Endodermal cell (in vitro differentiated cells): ENCODE results near the gene VPS16. TPM values are rescaled to one million over a fixed set of nuclear protein-coding genes. Genes with fewer than 3 reads are reported as not detected.
A peak's percentile ranks its signal among the peaks of the same experiment; 100 is the strongest.

Source experiments
- DNase-seq: peaks from one replicate; pipeline ENCODE4 v3.0.0-alpha.2; 2017
- H3K27ac ChIP-seq: 2 replicates; pipeline ENCODE4 v1.5.1; 2013; ENCODE audit warnings: mild to moderate bottlenecking, low read depth, low read length, moderate library complexity
- H3K27me3 ChIP-seq: 2 replicates; pipeline ENCODE4 v1.6.1; 2013; ENCODE audit warnings: mild to moderate bottlenecking, low read length, moderate library complexity; ENCODE audit not compliant: insufficient read depth, control insufficient read depth, poor library complexity, severe bottlenecking
- H3K36me3 ChIP-seq: 2 replicates; pipeline ENCODE4 v1.7.0; 2013; ENCODE audit warnings: mild to moderate bottlenecking, low read length, moderate library complexity; ENCODE audit not compliant: control insufficient read depth, insufficient read depth
- H3K4me1 ChIP-seq: one replicate; pipeline ENCODE4 v1.7.0; 2013; ENCODE audit warnings: low read length; ENCODE audit not compliant: control insufficient read depth, insufficient read depth
- H3K4me3 ChIP-seq: 2 replicates; pipeline ENCODE4 v1.5.1; 2013; ENCODE audit warnings: mild to moderate bottlenecking, low read length, moderate library complexity
- H3K9ac ChIP-seq: 2 replicates; pipeline ENCODE4 v1.6.1; 2013; ENCODE audit warnings: mild to moderate bottlenecking, low read length, moderate library complexity; ENCODE audit not compliant: poor library complexity, severe bottlenecking; ENCODE audit errors: extremely low read depth
- H3K9me3 ChIP-seq: 2 replicates; pipeline ENCODE4 v1.6.1; 2013; ENCODE audit warnings: mild to moderate bottlenecking, low read length, moderate library complexity; ENCODE audit not compliant: control insufficient read depth
- H3K27ac Mint-ChIP-seq: 2 replicates; pipeline ENCODE4 v1.8.0; 2020; ENCODE audit warnings: mixed read lengths
- H3K27me3 Mint-ChIP-seq: 2 replicates; pipeline ENCODE4 v1.8.0; 2021; ENCODE audit warnings: mild to moderate bottlenecking, mixed read lengths; ENCODE audit not compliant: insufficient read depth
- H3K36me3 Mint-ChIP-seq: 2 replicates; pipeline ENCODE4 v1.8.0; 2020; ENCODE audit warnings: low read depth, mixed read lengths
- H3K4me1 Mint-ChIP-seq: 2 replicates; pipeline ENCODE4 v1.8.0; 2020; ENCODE audit warnings: mixed read lengths
- H3K4me3 Mint-ChIP-seq: 2 replicates; pipeline ENCODE4 v1.8.0; 2020; ENCODE audit warnings: mild to moderate bottlenecking, moderate library complexity, mixed read lengths
- H3K9me3 Mint-ChIP-seq: 2 replicates; pipeline ENCODE4 v1.8.0; 2020; ENCODE audit warnings: mild to moderate bottlenecking, mixed read lengths
- total RNA-seq, 2 donors: library from RNA; stranded (reverse); fragmentation: NEBNext Ultra II Directional in 1 of 2; extraction: Animal tissue kit (Norgen Biotek cat#: 25700) in 1 of 2; gene quantifications; 2 replicates in 1 of 2; 3 replicates in 1 of 2; pipeline ENCODE4 v1.2.1, GENCODE V29; 2021
- TF ChIP-seq, protein P1 (sequence below): fragments of 200-600 bp; sonication (generic); conservative IDR thresholded peaks from 2 replicates; pipeline ENCODE4 v1.5.0; 2021; ENCODE audit warnings: antibody characterized with exemption, mild to moderate bottlenecking

VPS16 gene
- total RNA-seq, 2 donors from 2014 or later, result 36.8 to 37.5 TPM

DNA sequence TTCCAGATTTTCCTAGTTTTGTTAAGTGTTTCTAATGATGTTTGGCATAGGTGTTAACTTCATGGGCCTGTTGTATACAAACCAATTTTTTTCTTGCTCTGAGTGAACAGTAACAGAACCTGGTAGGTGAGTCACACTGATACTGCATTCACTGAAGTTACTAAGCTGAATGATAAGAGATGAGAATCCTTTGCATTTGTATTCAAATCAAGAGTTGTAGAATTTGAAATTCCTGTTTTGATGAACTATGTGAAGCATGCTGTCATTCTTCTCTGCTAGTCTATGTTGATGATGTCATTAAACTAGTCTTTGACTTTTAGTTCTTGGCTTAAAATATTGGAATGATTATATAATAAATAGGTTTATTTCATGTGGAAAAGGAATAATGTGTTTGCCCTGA is 70.7 kb downstream of the VPS16 start:
- no peaks in the 10 kb centered on the region for H3K9me3 ChIP-seq
- H3K27me3 ChIP-seq, result no peaks in the 10 kb centered on the region
- H3K9me3 Mint-ChIP-seq, result peaks cover 1% of the 10 kb centered on the region
- H3K4me3 Mint-ChIP-seq, result no peak overlapping the region
- TF ChIP-seq, protein P1, sequence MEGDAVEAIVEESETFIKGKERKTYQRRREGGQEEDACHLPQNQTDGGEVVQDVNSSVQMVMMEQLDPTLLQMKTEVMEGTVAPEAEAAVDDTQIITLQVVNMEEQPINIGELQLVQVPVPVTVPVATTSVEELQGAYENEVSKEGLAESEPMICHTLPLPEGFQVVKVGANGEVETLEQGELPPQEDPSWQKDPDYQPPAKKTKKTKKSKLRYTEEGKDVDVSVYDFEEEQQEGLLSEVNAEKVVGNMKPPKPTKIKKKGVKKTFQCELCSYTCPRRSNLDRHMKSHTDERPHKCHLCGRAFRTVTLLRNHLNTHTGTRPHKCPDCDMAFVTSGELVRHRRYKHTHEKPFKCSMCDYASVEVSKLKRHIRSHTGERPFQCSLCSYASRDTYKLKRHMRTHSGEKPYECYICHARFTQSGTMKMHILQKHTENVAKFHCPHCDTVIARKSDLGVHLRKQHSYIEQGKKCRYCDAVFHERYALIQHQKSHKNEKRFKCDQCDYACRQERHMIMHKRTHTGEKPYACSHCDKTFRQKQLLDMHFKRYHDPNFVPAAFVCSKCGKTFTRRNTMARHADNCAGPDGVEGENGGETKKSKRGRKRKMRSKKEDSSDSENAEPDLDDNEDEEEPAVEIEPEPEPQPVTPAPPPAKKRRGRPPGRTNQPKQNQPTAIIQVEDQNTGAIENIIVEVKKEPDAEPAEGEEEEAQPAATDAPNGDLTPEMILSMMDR, result no peak
- no peak overlapping the region for H3K4me3 ChIP-seq
- no peak for DNase-seq
- no peak overlapping the region for H3K9ac ChIP-seq
- H3K4me1 ChIP-seq, result no peaks in the 10 kb centered on the region
- peaks cover 7% of the 10 kb centered on the region for H3K36me3 Mint-ChIP-seq
- peak overlapping the region; percentile 23 for H3K27ac Mint-ChIP-seq
- H3K36me3 ChIP-seq, result peaks cover 4% of the 10 kb centered on the region
- peaks cover 3% of the 10 kb centered on the region for H3K4me1 Mint-ChIP-seq
- no peaks in the 10 kb centered on the region for H3K27me3 Mint-ChIP-seq
- no peak overlapping the region for H3K27ac ChIP-seq

DNA sequence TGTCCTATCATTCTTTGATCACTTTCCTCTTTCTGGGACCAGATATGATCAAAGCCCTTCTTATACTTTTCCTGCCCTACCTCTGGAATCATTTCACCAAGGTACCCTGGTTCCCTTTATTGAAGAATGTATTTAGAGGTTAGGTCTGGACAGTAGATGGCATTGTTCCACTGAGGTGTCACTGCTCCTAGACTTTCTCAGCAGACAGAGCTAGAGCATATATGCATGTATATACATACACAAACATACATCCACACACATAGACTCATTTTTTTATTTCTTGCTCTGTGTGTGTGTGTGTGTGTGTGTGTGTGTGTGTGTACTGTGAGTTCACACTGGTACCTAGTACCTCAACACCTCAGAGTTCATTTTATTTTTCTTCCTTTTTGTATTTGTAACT is 73.6 kb downstream of the VPS16 start:
- Histone ChIP-seq H3K4me1 (no peaks in the 10 kb centered on the region), H3K9ac (no peak overlapping the region), H3K36me3 (peaks cover 6% of the 10 kb centered on the region), H3K4me3 (no peak overlapping the region), H3K9me3 (no peaks in the 10 kb centered on the region), H3K27me3 (no peaks in the 10 kb centered on the region), H3K27ac (no peak overlapping the region)
- Mint-ChIP-seq H3K27me3 (no peaks in the 10 kb centered on the region), H3K4me1 (peaks cover 15% of the 10 kb centered on the region), H3K9me3 (peaks cover 1% of the 10 kb centered on the region), H3K36me3 (peaks cover 5% of the 10 kb centered on the region), H3K27ac (no peak overlapping the region), H3K4me3 (no peak overlapping the region)
- DNase-seq, result no peak
- TF ChIP-seq, protein P1, result no peak

Other genes with a start within 250 kb of the VPS16 start
- gene NOP56, start 188.1 kb upstream of the VPS16 start, total RNA-seq, result 100 to 1,000 TPM; 386 to 432 TPM
- 10 to 100 TPM; 89.9 to 91.7 TPM for gene IDH3B, start 176.5 kb upstream of the VPS16 start, total RNA-seq
- gene EBF4, start 148.0 kb upstream of the VPS16 start, total RNA-seq, result 10 to 100 TPM in 1 of 2 donors, 1 to 10 TPM in 1; 6.4 to 12.1 TPM
- gene CPXM1, start 40.1 kb upstream of the VPS16 start, total RNA-seq, result 100 to 1,000 TPM in 1 of 2 donors, 10 to 100 TPM in 1; 80.1 to 106 TPM
- not detected for gene C20orf141, start 25.8 kb upstream of the VPS16 start, total RNA-seq
- not detected for gene TMEM239, start 24.4 kb upstream of the VPS16 start, total RNA-seq
- 10 to 100 TPM; 40.2 to 46.5 TPM for gene PCED1A, start 90 bp upstream of the VPS16 start, total RNA-seq
- gene PTPRA, start 32.7 kb downstream of the VPS16 start, total RNA-seq, result 10 to 100 TPM; 52.4 to 58.7 TPM
- 1 to 10 TPM in 1 of 2 donors, not detected in 1; 2.5 TPM for gene GNRH2, start 202.9 kb downstream of the VPS16 start, total RNA-seq
- 10 to 100 TPM; 75.1 to 87.7 TPM for gene MRPS26, start 205.3 kb downstream of the VPS16 start, total RNA-seq
- gene OXT, start 230.9 kb downstream of the VPS16 start, total RNA-seq, result not detected
- not detected for gene AVP, start 244.0 kb downstream of the VPS16 start, total RNA-seq